ENCODE measurements around the gene AOC1. TPM values are rescaled to one million over a fixed set of nuclear protein-coding genes. Genes with fewer than 3 reads are reported as not detected.

AOC1 gene
- polyA plus RNA-seq, 4 donors, result 32.0 to 108 (median 60.4) TPM

DNA sequence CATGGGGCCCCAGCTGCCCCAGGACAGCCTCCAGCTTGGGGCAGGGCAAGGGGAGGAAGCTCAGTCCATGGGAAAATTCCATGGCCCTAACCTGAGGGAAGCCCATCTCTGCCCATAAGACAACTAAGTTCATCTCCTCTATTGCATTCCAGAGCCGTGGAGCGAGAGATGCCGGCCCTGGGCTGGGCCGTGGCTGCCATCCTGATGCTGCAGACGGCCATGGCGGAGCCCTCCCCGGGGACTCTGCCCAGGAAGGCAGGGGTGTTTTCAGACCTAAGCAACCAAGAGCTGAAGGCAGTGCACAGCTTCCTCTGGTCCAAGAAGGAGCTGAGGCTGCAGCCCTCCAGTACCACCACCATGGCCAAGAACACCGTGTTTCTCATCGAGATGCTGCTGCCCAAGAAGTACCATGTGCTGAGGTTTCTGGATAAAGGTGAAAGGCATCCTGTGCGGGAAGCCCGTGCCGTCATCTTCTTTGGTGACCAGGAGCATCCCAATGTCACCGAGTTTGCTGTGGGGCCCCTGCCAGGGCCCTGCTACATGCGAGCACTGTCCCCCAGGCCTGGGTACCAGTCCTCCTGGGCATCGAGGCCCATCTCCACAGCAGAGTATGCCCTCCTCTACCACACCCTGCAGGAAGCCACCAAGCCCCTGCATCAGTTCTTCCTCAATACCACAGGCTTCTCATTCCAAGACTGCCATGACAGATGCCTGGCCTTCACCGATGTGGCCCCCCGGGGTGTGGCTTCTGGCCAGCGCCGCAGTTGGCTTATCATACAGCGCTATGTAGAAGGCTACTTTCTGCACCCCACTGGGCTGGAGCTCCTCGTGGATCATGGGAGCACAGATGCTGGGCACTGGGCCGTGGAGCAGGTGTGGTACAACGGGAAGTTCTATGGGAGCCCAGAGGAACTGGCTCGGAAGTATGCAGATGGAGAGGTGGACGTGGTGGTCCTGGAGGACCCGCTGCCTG is 4.3 kb downstream of the AOC1 start:
- no peak for DNase-seq (ENCODE audit: low read depth in 4 of 4, low spot score in 3 of 4)

DNA sequence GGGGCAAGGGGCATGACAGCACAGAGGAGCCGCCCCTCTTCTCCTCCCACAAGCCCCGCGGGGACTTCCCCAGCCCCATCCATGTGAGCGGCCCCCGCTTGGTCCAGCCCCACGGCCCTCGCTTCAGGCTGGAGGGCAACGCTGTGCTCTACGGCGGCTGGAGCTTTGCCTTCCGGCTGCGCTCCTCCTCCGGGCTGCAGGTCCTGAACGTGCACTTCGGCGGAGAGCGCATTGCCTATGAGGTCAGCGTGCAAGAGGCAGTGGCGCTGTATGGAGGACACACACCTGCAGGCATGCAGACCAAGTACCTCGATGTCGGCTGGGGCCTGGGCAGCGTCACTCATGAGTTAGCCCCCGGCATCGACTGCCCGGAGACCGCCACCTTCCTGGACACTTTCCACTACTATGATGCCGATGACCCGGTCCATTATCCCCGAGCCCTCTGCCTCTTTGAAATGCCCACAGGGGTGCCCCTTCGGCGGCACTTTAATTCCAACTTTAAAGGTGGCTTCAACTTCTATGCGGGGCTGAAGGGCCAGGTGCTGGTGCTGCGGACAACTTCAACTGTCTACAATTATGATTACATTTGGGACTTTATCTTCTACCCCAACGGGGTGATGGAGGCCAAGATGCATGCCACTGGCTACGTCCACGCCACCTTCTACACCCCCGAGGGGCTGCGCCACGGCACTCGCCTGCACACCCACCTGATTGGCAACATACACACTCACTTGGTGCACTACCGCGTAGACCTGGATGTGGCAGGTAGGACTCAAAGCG is 5.1 kb downstream of the AOC1 start:
- no peak for DNase-seq (ENCODE audit: low read depth in 4 of 4, low spot score in 3 of 4)

DNA sequence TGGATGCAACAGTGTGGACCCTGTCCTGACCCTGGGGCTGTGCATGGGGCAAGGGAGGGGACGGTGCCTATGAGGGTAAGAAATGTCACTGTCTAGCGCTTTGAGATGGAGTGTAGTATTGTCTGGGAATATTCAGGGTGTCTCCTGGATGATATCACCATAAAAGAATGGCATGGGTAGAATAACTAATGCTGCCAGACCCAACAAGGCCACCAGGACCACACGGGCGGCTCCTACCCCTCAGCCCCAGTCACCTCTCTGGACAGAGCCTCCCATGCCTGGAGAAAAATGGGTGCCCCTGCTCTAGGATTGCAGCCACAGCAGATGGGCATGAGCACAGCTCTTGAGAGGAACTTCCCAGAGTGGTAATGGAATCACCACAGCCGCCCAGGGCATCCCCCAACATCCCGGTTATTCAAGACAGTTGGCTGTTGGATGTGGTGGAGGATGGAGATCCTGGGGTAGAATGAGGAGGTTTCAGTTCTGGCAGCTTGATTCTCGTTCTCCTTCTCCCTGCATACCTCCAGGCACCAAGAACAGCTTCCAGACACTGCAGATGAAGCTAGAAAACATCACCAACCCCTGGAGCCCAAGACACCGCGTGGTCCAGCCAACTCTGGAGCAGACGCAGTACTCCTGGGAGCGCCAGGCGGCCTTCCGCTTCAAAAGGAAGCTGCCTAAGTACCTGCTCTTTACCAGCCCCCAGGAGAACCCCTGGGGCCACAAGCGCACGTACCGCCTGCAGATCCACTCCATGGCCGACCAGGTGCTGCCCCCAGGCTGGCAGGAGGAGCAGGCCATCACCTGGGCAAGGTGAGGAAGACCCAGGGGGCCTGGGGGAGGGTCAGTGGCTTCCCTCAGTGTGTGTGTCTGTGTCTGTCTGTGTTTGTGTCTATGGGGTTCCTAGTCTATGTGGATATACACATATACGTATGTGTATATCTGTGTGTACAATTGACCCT is 6.2 kb downstream of the AOC1 start:
- DNase-seq (ENCODE audit: low read depth in 4 of 4, low spot score in 3 of 4), result no peak

DNA sequence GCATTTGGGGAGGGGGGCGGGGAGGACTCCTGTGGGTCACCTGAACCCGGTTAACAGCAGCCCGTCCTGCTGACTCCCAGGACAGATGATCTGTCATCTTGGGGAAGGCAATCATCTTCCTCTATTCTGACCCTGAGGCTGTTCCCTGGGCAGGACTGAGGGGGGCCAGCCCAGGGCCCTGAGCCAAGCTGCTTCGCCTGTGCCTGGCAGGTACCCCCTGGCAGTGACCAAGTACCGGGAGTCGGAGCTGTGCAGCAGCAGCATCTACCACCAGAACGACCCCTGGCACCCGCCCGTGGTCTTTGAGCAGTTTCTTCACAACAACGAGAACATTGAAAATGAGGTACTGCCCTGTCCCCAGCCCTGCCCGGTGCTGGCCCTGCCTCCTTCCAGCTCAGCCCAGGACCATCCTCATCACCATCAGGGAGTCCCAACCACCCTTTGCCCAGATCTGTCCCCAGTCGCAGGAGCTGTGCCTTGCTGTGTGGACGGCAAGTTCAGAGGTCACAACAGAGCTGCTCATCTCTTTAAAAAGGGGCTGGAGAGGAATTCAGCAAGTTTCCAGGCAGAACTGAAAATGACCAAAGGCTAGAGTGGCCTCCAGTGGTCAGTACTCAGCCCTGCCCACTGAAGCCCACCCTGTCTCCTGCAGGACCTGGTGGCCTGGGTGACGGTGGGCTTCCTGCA is 8.1 kb downstream of the AOC1 start:
- no peak for DNase-seq (ENCODE audit: low read depth in 4 of 4, low spot score in 3 of 4)

DNA sequence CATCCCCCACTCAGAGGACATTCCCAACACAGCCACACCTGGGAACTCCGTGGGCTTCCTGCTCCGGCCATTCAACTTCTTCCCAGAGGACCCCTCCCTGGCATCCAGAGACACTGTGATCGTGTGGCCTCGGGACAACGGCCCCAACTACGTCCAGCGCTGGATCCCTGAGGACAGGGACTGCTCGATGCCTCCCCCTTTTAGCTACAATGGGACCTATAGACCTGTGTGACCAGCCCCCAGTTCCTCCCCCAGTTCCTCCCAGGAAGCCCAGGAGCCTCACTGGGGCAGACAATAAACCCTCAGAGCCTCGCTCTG is 8.6 kb downstream of the AOC1 start:
- DNase-seq (ENCODE audit: low read depth in 4 of 4, low spot score in 3 of 4), result no peak

DNA sequence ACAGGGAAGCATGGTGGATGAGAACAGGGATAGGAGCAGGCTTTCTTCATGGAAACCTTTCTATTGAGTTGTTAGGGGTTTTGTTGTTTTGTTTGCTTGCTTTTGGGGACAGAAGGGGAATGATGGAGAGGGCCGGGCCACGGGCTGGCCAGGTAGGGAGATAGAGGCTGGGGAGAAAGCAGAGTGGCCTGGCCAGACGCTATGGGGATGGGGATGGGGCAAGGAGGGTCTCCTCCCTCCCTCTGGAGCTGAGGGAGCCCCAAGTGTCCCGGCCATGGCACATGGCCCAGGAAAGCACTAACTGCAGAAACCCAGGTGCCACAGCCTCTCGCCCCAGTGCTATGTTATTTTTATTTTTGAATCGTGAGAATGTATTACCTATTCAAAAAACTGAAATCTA is 10.0 kb downstream of the AOC1 start:
- no peak for DNase-seq (ENCODE audit: low read depth in 4 of 4, low spot score in 3 of 4)

DNA sequence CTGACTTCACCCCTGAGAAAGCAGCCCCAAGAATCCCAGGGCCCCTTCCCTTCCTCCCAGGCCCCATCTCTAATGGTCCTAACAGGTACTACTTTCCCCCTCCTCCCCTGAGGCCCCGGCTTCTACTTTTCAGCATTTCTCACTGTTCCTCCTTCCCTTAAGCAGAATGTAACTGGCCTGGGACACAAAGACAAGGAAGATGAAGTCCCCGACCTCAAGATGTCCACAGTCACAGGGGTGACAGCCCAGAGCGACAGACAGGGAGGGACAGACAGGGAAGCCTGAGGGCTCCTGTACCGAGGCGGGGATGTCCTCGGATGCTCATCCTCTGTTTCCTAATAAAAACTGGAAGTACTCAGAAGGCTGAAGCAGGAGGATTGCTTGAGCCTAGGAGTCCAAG is 11.6 kb downstream of the AOC1 start:
- no peak for DNase-seq (ENCODE audit: low read depth in 4 of 4, low spot score in 3 of 4)

DNA sequence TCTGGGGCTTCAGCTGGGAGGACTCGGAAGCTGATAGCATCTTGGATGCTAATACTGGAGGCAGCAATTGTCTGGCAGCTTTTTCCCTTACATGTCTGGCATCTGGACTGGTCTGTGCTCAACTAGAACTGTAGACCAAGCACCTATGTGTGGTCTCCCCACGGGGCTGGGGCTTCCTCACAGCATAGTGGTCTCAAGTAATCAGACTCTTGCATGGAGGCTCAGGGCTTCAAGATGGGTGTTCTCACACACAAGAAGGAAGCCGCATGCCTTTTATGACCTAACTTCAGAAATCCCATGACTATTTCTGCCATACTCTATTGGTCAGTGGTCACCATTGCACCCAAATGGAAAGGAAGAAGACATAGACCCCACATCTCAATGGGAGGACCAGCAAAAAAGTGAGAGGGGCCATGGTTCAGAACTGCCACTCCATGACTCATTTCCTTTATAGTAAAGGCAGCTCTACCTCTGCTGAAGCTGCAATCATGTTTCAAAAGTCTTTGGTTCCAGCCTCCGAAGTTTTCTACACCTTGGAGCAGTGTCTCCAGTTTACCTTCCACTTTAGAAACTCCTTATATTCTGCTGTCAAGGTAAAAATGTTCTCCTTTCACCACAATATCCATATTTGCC is 14.7 kb downstream of the AOC1 start:
- no peak for DNase-seq (ENCODE audit: low read depth in 4 of 4, low spot score in 3 of 4)

DNA sequence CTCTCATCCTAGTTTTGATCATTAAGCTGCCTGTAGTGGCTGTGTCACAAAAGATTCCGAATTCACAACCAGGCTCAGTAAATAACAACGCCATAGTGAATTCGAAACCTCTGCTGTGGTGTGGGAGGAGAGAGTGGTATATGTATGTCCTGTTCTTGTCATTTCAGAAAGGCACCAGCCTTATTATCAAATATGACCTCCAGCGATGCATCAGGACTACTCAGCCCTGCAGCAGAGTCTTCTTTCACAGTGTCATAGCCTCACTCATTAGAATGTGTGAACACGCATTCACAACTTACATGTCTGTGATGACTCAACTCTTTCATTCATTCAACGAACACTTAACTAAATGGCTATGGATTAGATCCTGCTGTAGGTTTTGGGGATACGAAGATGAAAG is 15.3 kb downstream of the AOC1 start:
- DNase-seq (ENCODE audit: low read depth in 4 of 4, low spot score in 3 of 4), result no peak

DNA sequence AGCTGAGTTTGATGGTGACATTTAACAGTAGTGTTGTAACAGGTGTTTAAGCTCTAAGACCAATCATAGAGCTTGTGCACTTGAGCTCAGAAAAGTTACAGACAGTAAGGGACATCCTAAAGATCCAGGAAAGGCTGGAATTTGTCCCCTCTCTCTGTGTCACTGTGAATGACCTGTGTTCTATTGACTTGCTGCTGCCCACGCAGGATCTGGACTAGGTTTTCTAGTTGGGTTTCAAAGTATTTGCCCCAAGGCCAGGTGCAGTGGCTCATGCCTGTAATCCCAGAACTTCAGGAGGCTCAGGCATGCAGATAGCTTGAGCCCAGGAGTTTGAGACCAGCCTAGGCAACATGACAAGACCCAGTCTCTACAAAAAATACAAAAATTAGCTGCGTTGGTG is 17.1 kb downstream of the AOC1 start:
- no peak for DNase-seq (ENCODE audit: low read depth in 4 of 4, low spot score in 3 of 4)

DNA sequence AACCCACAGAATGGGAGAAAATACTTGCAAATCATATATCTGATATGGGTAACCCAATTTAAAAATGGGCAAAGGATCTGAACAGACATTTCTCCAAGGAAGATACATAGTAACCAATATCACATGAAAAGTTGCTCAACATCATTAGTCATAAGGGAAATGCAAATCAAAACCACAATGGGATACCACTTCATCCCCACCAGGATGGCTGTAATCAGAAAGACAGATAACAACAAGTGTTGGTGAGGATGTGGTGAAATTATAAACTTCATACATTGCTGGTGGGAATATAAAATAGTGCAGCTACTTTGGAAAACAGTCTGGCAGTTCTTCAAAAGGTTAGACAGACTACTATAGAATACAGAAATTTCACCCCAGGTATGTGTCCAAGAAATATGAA is 19.3 kb downstream of the AOC1 start:
- no peak for DNase-seq (ENCODE audit: low read depth in 4 of 4, low spot score in 3 of 4)

DNA sequence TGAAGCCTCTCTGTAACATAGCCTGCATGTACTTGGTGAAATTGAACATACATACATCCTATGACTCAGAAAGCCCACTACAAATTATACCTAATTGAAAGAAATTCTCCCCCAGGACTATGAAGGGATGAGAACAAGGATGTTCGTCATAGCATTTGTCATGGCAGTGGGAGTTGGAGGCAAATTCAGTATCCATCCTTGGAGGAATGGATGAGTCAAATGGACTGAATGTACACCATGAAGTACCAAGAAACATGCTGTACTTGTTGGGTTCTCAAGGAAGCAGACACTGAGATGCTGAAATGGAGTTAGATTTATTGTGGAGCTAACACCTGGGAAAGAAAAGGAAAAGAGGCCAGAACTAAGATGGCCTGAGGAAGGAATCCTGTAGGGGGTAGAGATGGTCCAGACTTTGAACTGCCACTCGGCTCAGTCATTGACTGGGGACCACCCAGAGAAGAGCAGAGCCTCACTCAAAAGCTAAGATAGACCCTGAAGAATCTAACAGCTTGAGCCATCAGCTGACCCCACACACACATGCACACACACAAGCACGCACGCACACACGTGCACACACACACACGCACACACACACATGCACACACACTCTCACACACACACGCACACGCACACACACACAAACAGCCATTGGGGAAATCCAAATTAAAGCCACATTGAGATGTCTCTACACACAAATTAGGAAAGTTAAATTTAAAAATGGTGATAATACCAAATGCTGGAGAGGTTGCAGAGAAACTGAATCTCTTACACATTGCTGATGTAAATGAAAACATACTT is 22.3 kb downstream of the AOC1 start:
- DNase-seq (ENCODE audit: low read depth in 4 of 4, low spot score in 3 of 4), result no peak

DNA sequence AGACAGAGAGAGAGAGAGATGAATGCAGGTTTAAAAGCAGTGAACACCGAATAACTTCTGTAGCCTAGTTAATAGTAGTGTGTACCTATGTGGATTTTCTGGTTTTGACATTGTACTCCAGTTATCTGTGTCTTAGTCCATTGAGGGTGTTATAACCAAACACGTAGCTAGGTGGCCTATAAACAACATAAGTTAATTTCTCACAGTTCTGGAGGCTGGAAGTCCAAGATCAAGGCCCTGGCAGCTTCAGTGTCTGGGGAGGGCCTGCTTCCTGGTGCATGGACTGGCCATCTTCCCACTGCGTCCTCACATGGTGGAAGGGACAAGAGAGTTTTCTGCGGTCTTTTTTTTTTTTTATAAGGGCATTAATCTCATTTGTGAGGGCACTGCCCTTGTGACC is 23.5 kb downstream of the AOC1 start:
- DNase-seq (ENCODE audit: low read depth in 4 of 4, low spot score in 3 of 4), result no peak

DNA sequence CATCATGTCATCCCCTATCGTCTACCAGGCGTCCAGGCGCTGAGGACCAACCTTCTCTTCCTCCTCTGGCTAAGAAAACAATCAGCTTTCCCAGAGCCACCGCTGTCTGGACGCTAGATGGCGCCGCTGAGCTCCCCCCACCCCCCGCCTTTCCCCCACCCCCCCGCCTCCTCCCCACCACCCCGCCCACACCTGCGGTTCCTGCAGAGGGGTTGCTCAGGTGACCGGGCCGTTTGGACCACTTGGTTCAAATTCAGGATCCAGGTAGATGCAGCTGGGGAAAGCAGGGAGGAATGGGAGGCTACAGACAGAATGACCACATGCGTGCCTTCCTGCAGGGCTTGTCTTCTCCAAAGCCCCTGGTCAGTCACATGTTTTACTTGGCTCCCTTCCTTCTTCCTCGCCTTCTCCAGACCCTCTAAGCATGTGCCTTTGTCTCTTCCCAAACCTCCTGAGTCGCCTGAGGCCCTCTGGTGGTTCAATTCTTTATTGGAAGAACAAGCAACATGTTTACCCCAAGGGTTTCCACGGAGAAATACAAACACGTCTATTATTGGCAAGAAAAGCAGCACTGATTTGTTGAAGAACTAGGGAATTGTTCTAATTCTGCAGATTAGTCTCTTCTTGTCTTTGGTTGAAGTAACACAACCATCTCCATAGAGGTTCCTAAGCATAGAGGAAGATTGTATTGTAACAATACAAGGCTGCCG is 24.7 kb downstream of the AOC1 start:
- DNase-seq (ENCODE audit: low read depth in 4 of 4, low spot score in 3 of 4), result peak; percentile 68 to 92 (median 85)

DNA sequence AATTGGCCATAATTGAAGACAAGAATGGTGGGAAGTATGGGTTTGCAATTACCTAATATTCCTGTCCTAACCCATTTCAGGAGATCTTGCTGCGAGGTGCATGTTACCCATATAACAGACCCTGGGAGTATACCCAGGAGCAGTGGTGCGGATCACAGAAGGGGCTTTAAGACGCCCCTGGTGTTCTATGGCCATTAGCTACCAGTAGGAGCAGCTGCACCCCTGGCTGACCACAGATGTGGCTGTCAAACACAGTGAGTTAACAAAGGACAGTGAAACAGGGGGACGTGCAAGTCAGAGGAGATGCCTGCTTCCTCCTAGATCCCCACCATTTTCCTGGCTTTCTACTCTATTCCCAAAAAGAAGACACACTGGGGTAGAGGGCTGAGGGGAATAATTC is 25.2 kb downstream of the AOC1 start:
- DNase-seq (ENCODE audit: low read depth in 4 of 4, low spot score in 3 of 4), result no peak

DNA sequence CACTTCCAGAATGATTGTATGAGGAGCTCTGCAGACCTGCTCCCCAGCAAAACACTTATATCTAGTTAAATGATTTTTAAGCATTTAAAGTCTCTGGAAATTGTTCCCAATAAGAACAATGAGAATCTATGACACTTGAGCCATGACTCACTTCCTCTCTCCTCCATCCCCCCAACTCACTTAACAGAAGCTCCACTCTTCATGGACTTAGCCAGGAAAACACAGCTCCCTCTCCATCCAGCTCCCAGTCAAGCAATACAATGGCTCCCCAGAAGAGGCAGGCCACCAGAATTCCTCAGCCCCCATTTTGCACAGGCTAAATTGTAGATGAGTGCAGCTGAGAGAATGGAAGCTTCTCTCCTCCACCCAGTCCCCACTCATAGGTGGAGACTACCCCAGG is 27.0 kb downstream of the AOC1 start:
- no peak for DNase-seq (ENCODE audit: low read depth in 4 of 4, low spot score in 3 of 4)

DNA sequence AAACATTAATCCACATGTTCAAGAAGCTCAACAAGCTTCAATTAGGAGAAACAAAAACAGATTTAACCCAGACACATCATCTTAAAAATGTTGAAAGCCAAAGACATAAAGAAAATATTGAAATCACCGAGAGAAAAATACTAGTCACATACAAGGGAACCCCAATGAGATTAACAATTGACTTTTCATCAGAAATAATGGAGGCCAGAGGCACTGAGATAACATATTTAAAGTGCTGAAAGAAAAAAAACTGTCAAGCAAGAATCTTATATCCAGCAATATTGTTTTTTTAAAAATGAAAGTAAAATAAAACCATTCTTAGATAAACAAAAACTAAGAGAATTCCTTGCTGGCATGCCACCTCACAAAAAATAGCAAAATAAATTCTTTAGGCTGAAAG is 28.9 kb downstream of the AOC1 start:
- DNase-seq (ENCODE audit: low read depth in 4 of 4, low spot score in 3 of 4), result no peak

DNA sequence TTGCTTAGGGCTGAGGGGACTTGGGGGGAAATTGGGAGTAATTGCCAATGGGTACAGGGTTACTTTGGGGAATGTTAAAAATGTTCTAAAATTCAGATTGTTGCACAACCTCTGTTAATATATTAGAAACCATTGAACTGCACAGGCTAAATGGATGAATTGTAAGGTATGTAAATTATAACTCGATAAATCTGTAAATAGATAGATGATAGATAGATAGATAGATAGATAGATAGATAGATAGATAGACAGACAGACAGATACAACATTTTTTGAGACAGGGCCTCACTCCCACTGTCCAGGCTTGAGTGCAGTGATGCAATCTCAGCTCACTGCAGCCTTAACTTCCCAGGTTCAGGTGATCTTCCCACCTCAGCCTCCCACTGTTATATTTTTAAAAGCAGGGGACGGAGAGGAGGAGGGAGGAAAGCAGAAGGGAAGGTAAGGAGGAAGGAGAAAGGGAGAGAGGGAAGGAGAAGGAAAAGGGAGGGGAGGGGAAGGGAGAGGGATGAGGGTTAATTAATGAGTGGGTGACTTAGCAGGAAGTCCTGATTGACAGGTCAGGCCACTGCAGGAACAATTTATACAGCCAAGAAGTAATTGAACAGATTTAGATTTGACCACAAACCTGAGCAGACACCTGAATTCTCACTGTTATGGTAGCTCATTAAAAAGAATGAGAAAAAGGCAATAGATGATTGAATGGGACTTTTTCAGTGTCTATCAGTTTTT is 38.7 kb downstream of the AOC1 start:
- no peak for DNase-seq (ENCODE audit: low read depth in 4 of 4, low spot score in 3 of 4)

Measured in right renal pelvis (tissue), 4 donors.